HG03558 (cell line): ENCODE data around the gene GSTM3.
"Not testable (repeated sequence)": the region's sequence is repeated elsewhere in the genome, so short reads cannot be mapped to it uniquely, and the experiment has no call there.

Source experiments
- ATAC-seq: cut with Tn5 transposase; IDR thresholded peaks from one replicate; pipeline ENCODE4 v1.9.1; 2021; ENCODE audit warnings: moderate number of reproducible peaks; ENCODE audit not compliant: unreplicated experiment; ENCODE audit errors: extremely low read depth

GSTM3 gene

DNA sequence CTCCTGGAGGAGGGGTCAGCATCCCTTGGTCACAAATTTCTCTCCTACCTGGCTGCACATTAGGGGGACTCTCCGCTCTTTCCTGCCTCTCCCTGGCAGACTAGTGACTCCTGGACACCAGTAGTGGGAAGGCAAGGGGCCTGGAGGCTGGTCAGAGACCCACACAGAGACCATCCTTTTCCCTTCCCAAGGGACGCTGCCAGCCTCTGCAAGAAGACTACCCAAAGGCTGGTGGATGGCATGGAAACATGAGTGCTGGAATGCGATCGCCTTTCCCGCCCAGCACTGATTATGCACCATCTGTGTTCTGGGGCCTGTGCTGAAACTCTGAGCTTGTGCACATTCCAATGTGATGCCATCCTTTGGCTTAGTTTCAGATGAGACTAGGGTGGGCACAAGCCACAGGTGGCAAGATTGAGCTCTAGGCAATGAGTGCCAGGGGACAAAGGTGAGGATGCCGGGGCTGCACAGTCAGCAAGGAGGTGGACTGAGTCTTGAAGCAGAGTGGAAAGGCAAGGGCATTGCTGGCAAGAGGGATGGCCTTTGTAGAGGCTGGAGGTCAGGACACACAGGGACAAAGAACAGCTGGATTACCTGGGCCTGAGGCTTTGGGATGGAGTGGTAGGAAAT is 35.5 kb upstream of the GSTM3 start:
- ATAC-seq: no peak

DNA sequence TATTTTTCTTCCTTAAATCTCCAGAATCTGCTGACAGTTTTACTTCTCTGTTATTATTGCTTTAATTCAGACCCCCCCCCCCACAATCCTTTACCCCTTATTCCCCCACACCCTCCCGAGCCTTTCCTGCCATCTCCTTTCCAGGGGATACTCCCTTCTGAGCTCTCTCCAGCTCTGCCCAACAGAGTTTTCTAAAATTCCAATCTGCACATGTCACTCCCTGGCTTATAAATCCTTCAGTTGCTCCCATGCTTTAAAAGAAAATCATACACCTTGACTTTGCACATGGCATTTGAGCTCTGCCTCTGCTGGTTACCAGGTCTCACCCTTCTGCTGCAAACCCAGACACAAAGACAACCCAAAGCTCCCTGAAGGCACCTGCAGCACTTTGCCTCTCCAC is 34.6 kb upstream of the GSTM3 start:
- no peak for ATAC-seq

DNA sequence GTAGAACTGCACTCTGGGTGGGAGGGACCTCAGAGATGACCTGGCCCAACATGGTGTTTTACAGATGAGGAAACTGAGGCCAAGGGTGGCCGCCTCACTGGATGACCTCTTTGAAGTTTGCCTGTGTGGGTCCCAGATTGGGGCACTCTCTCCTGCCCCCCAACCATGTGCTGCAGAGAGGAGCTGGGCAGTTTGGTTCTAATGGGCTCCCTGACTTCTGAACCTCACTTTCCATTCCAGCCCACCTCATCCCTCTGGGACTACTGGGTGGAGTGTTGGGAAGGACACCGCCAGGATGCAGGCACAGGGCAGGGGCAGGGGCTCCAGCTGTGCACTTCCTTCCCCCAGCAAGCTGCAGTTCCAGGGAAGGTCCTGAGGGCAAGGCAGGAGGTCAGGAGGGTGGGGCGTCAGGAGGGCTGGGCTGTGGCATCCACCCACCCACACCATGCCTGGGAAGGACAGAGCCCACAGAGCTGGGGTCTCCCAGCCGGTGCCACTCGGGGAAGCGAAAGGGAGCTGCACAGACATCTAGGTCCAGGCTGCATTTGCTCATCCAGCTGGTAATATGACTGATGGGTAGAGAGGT is 33.2 kb upstream of the GSTM3 start:
- no peak for ATAC-seq

DNA sequence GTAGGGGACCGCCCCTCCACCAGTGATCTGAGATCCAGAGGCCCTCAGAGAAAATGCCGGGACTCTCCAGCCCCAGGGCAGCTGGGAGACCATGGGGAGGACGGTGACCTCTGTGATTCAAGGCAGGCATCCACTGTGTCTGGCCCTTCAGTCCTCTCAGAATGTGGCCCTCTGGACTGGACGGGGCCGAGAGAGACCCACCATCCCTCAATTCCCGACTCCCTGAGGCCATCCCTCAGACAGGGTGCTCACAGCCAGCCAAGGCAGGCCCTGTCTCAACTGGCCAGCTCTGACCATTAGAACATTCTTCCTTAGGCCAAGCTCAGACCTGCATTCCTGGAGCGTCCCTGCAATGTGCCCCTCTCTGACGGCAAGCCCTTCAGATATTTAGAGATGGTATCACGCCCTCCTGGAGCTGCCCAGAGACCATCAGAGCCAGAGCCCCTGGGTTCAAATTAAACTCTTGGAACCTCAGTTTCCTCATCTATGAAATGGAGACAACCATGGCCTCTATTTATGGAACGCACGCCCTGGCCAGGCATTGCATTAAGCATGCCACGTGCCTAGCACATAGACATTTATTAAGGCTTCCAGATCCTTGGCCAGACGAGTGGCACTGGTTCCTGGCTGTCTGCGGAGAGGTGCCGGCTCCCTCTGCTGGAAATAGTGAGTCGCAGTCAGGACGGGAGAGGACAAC is 32.5 kb upstream of the GSTM3 start:
- peak; percentile 56 for ATAC-seq

DNA sequence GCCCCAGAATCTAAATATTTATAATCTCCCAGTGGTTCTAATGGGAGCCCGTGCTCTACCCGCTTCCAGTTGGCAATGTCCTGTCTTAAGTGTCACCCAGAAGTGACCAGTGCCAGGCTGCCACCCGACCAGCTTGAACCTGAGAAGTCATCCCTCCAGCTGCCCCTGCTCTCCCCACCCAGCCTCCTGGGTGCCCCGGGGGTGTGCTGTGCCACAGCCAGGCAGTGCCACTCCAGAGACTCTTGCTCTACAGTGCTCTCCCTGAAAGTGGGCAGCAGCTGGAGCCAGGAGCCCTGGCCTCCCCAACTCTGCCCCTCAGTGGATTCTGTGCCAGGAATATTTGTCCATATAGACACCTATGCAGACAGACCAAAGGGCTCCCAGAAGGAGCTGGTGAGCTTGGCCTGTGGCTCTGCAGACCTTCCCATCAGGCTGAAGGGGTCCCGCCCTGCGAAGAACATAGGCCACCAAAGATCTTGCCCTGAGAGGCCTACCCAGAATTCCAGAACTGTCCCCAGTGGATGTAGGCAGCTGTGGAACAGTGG is 31.9 kb upstream of the GSTM3 start:
- no peak for ATAC-seq

DNA sequence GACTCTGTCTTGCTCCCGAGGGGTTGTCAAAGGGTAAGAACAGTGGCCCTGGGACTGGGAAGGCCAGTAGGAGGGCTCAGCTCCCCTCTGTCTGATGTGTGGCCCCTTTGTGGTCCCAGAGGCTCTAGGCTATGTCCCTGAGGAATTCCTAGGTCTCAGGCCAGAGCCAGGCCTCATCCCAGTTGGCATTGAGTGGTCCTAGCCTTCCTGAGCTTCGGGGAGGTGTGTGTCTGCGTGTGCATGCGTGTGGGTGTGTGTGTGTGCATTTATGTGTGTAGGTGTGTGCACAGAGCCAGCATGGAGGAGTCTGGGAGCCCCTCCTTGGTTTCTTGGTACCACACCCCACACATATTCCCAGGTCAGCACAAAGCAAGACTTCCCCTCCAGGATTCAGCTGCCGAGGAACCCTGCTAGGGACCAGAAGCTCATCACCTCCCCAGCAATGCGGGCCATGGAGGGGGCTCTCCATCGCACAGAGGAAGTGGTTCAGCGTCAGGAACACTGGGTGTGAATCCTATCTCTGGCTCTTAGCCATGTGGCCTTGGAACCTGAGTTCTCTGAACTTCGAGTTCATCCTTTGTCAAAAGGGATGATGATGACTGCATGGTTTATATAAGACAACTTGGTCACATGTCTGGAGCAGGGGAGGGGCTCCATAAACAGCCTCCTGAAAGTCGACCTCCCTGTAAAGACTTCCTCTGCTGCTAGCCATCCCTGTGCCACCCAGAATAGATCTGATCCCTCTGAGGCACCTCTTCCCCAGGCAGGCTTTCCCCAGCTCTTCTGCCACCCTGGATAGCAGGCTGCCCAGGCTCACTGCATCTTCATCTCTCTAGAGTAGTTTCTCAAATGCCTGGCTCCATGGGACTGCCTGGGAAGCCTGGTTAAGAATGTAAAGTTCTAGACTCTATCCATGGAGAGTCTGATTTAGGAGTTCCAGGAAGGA is 31.1 kb upstream of the GSTM3 start:
- no peak for ATAC-seq

DNA sequence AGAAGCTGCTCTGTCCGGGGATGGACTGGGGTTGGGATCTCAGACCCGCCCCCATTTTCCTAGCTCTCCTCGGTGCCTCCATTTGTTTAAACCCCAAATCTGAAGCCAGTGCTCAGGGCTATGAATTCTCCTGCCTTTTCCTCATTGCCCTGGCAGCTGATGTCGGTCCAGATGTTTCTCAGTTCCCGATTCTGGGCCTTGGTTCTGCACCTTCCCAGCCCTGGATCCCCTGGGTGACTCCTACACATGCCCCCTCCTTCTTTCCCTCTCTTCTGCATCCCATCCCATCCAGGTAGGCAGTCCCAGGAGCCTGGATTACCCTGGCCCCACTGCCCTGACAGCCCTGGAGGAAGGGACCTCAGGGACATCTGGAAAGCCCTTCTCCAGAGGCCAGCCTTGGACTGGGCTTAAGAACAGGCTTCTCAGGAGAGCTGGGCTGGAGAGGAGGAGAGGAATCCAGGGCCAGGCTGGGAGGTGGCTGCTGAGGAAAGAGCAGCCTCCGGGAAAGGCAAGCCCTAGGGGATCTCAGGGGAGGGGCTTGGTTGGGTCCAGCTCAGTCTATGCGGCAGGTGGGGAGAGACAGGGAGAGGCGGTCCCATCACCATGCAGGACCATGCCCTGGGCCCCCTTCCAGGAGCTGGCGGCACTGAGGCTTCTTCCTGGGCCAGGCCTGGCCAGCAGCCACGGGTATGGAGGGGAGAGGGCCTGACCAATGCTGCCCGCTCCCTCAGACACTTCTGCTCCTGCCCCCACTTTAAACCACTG is 29.7 kb upstream of the GSTM3 start:
- no peak for ATAC-seq

DNA sequence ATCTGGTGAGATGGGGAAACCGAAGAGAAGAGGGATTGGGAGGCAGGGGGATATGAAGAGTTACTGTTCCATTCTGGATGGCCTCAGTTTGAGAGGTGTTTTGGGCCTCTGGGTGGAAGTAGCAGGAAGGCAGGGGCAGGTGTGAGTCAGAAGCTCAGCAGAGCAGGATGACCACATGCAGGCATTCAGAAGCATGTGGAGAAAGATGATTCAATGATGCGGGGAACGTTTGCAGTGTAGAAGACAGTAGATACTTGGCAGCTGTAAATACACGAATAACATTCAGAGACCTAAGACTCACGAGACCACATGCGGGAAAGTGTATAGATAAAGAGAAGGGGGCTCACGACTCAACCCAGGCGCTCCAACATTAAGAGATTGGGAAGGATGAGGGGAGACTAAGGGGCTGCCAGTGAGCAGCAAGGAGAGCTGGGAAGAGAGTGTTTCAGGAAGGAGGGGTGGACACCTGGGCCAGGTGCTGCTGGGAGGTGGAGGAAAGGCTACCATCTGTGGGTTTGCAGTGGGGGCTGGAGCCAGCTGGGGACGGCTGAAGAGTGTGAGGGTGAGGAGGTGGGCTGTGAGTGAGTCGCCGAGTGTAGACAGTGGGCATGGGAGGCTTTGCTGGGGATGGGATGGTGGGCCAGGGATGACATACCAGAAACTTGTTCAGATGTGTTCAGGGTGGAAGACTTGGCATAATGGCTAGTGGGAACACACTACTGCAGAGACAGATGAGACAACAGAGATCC is 28.7 kb upstream of the GSTM3 start:
- no peak for ATAC-seq

DNA sequence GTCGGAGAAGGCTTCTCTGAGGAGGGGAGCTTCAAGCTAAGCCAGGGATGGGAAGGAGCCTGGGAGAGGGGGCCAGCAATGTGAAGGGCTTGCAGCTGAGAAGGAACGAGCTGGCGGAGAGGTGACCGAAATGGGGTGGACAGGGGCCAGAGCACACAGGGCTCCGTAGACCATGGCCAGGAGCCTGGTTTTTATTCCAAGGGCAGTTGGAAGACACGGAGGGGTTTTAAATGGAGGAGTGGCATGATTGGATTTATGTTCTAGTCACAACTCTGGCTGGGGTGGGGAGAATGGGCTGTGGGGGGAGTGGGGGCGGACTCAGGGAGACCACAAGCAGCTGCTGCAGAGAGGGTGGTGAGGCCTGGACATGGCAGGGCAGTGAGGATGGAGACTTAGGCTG is 28.0 kb upstream of the GSTM3 start:
- no peak for ATAC-seq

DNA sequence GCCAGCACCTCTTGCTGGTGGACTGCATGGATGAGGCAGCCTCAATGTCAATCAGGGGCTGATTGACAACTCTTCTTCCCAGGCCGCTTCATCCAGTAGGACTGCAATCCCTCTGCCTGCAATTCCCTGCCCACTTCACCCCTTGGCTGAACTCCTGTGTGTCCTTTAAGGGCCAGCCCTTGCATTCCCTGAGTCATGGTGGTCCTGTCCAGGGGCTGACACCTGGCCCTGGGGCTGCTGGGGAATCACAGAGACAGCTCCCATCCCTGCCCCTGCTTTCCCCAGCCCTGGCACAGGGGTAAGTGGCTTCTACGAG is 27.5 kb upstream of the GSTM3 start:
- ATAC-seq: no peak

DNA sequence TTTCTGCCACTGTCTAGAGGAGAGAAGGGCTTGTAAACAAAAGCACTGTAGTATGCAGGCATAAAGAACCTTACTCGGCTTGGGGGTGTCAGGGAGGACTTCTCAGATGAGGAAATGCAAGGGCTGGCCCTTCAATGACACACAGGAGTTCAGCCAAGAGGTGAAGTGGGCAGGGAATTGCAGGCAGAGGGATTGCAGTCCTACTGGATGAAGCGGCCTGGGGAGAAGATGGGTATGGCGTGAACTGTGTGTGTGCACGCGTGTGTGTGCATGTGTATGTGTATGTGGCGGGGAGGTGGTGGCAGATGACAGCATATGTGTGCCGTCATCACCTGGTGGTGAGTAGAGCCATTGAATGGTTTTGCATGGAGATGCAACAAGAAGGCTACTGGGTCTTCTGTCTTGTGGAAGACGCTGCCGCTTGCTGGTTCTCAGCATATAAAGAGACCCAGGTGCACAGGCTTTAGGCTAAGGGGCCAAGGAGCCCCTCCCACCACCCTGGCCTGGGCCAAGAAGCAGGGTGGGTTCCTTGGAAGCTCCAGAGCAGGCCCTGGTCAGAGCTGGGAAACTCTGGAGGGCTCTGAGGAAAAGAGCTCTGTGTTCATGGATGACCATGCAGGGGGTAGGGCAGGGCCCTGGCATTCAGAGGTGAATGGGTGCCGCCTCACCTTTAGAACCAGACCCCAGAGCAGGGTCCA is 26.9 kb upstream of the GSTM3 start:
- ATAC-seq: no peak

DNA sequence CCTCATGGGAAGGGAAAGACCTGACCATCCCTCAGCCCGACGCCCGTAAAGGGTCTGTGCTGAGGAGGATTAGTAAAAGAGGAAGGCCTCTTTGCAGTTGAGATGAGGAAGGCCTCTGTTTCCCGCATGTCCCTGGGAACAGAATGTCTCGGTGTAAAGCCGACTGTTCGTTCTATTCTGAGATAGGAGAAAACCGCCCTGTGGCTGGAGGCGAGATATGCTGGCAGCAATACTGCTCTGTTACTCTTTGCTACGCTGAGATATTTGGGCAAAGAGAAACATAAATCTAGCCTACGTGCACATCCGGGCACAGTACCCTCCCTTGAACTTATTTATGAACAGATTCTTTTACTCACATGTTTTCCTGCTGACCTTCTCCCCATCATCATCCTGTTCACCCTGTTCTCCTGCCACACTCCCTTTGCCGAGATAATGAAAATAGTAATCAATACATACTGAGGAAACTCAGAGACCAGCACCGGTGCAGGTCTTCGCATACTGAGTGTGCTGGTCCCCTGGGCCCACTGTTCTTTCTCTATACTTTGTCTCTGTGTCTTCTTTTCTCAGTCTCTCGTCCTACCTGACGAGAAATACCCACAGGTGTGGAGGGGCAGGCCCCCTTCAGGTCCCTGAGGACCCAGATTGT is 26.3 kb upstream of the GSTM3 start:
- not testable (repeated sequence) for ATAC-seq

DNA sequence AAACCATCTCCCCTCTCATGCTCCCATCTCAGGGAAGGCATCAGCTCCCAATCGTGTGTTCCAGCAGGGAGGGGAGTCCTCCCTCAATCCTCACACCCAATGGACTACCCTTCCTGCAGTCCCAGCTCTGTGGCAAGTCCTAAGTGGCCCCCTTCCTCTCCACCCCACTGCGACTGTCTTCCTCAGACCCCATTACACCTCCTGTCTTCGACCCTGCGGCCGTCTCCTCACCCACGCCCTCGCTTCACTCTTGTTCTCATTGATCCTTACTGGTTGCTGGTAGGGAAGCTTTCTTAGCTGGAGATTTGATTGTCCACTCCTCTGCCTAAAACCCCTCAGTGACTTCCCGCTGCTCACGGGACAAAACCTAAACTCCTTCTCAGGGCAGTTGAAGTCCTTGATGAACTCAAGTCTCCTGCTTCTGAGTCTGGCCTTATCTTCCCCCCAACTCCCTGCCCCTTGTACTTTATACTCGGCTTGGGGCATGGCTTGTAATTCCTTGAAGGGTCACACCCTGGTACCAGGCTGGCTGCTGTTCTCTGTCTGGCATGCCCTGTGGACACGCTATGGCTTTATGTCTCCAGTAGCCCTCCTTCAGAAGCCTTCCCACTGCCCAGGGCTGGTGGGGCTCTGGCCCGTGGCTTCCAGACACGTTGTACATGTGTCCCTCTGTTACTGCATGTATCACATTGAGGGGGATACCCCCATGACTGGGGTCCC is 25.2 kb upstream of the GSTM3 start:
- ATAC-seq: no peak

DNA sequence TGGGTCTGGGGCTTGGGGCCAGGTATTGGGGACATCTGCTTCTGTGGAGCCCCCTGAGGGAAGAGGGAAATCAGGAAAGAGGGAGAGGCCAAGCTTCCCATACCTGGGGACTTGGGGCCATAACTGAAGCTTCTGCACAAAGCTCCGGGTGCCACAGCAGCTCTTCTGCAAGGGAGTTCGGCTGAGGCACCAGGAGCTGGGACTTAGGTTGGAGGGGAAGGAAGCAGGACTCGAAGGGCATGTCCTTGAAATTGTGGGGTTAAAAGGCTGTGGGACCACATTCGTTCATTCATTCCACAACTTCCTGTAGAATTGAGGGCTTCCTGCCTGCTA is 24.6 kb upstream of the GSTM3 start:
- no peak for ATAC-seq

DNA sequence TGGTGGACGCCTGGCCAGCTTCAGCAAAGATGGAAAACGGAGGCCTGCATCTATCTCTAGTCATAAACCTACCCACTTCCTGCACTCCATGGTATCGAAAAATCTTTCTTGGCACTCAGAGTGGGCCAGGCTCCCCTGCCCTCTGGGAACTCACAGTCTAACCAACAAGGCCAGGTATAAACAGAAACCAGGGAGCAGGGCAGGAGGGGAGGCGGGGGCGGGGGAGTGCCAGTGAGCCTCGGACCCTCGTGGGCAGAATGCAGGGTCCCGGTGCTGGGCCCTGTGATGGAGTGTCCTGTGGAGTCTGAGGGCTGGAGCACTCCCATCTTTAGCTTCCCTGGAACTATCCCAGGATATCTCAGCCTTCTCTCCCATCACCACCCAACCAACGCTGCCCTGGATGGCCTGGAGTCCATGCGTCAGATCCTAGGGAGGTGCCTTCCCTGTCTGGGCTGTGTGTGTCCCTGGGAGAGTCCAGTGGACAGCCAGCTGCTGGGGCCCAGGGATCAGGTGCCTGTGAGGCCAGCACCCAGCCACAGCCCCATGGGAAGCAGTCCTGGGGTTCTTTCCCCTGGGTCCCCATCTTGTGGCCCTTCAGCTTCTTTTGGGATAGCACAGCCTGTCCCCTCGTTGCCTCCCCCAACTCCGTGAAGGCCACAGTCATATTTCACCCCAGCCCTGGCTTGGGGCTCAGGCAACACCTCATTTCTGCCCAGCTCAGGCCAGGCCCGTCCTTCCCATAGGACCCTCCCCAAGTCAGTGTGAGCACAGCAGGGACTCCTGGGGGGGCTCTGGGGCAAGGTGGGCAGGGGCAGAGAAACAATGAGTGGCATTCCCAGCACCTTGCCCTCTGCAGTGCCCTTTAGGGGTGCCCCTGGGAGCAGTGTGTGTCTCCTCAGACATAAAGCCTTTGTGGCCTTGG is 24.0 kb upstream of the GSTM3 start:
- ATAC-seq: no peak

DNA sequence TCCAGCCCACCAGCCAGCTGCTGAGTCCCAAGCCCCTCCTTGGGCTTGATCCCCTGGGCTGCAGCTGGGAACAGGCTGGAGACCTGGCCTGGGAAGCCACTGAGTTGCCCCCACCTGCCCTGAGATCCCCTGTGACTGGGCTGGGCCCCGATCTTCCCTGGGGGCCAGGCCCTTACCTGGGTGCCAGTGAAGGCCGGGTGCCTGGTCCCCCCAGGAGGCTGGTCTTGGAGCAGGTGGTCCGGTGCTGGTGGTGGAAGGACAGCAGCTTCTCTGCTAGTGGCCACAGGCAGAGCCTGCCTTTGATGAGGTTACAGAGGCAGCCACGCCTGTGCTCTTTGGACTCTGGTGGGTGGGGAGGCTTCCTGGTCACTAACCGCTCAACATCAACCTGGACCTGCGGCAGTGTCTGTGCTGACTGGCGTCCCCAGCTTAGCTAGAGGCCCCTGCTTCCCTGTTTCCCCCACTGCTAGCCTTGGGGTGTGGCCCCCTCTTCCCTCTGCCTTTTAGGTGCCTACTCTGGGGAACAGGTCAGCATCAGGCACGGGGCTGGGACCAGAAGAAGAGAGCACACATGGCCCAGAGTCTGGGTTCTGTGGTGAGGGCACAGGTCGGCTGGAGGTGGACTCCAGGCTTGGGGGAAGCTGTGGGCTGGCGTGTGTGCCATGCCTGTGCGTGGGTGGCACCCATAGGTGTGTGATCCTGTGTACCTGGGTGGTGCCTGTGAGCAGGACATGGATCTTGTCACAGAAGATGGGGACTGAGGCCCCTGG is 23.0 kb upstream of the GSTM3 start, which contains the start of gene EPS8L3:
Gene EPS8L3 (minus strand): TSS at position 278 of the 770 bp plus-strand sequence. CDS start 2,174 bp downstream, outside the sequence.
- ATAC-seq: no peak
